ENCODE results near the gene RPTOR. TPM values are rescaled to one million over a fixed set of nuclear protein-coding genes. Genes with fewer than 3 reads are reported as not detected.

Gene RPTOR
- polyA plus RNA-seq, 1 of the 3 experiments (the other 2 are of a cell fraction): 14.9 TPM

DNA sequence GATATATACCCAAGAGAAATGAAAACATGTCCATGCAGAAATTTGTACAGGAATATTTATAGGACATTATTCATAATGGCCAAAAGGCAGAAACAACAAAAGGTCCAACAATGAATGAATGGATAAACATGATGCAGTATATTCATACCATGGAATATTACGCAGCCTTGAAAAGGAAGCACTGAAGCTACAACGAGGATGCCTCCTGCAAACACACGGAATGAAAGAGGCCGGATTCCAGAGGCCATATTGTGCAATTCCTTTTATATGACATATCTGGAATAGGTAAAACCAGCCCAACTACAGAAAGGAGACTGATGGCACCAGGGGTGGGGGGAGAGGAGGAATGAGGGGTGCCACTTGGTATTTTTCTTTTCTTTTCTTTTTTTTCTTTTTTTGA lies 432.5 kb downstream of the RPTOR start:
- no peak for DNase-seq
- Histone ChIP-seq H3K27me3 (ENCODE audit: insufficient read depth) (peaks cover 9% of the 10 kb centered on the region; the same call in 1 of the 2 replicates), H3K9ac (no peak overlapping the region), H3K9me3 (no peaks in the 10 kb centered on the region), H3K9me2 (no peaks in the 10 kb centered on the region), H3K4me3 (ENCODE audit: low read depth in 2 of 2, low read length in 1 of 2) (no peak overlapping the region), H3K4me1 (ENCODE audit: control insufficient read depth in 1 of 2, insufficient read depth in 2 of 2, low read depth in 1 of 2, low read length in 1 of 2) (no peaks in the 10 kb centered on the region; a peak in 1 of 4 replicates), H3K79me2 (ENCODE audit: insufficient read depth) (no peaks in the 10 kb centered on the region), H4K20me1 (ENCODE audit: insufficient read depth) (no peaks in the 10 kb centered on the region), H3F3A (replicated peaks; ENCODE audit: insufficient read depth) (no peaks in the 10 kb centered on the region), H3K36me3 (replicated peaks in 1 of 2; ENCODE audit: control insufficient read depth in 1 of 2, insufficient read depth in 2 of 2, low read length in 1 of 2) (no peaks in the 10 kb centered on the region), H2AFZ (ENCODE audit: low read depth) (no peak overlapping the region), H3K27ac (ENCODE audit: low read depth in 2 of 2, low read length in 1 of 2) (no peak overlapping the region), H3K4me2 (no peak overlapping the region)
- ChIA-PET CTCF (interaction anchor here (0.9 to 9.7 kb wide), 5 partner anchors 9 to 551 kb away, joined by 3 to 74 read pairs (median 7); no protein-coding TSS in a partner anchor), POLR2A (no interaction called here)
- WGBS (ENCODE audit: low lambda C conversion rate): 69% methylated on average over 4 of the region's 4 CpGs
- TF ChIP-seq, protein P1, sequence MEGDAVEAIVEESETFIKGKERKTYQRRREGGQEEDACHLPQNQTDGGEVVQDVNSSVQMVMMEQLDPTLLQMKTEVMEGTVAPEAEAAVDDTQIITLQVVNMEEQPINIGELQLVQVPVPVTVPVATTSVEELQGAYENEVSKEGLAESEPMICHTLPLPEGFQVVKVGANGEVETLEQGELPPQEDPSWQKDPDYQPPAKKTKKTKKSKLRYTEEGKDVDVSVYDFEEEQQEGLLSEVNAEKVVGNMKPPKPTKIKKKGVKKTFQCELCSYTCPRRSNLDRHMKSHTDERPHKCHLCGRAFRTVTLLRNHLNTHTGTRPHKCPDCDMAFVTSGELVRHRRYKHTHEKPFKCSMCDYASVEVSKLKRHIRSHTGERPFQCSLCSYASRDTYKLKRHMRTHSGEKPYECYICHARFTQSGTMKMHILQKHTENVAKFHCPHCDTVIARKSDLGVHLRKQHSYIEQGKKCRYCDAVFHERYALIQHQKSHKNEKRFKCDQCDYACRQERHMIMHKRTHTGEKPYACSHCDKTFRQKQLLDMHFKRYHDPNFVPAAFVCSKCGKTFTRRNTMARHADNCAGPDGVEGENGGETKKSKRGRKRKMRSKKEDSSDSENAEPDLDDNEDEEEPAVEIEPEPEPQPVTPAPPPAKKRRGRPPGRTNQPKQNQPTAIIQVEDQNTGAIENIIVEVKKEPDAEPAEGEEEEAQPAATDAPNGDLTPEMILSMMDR (IDR thresholded peaks at IDR 0.05): no peak
- TF ChIP-seq RCOR1 (IDR thresholded peaks at IDR 0.05; ENCODE audit: low read length) (no peak), MEF2A (IDR thresholded peaks at IDR 0.05; ENCODE audit: borderline replicate concordance, low read depth) (no peak), CHD2 (IDR thresholded peaks at IDR 0.05; ENCODE audit: low read length, partially characterized antibody) (no peak), FOXM1 (IDR thresholded peaks at IDR 0.05; ENCODE audit: low read depth) (no peak), RXRA (IDR thresholded peaks at IDR 0.05; ENCODE audit: borderline replicate concordance, low read depth) (no peak), EP300 (IDR thresholded peaks at IDR 0.05; ENCODE audit: borderline replicate concordance in 1 of 2, low read depth in 1 of 2, low read length in 1 of 2) (no peak), NRF1 (IDR thresholded peaks at IDR 0.05; ENCODE audit: low read depth, low read length) (no peak), JUND (IDR thresholded peaks at IDR 0.05) (no peak), NFIC (IDR thresholded peaks at IDR 0.05; ENCODE audit: borderline replicate concordance) (no peak), EZH2phosphoT487 (IDR thresholded peaks at IDR 0.05; ENCODE audit: borderline replicate concordance, low read depth) (no peak), SMC3 (IDR thresholded peaks at IDR 0.05; ENCODE audit: low read depth, low read length) (no peak), GATA2 (CRISPR knock-in tag; IDR thresholded peaks at IDR 0.05) (no peak)
- TF ChIP-seq, protein P2, sequence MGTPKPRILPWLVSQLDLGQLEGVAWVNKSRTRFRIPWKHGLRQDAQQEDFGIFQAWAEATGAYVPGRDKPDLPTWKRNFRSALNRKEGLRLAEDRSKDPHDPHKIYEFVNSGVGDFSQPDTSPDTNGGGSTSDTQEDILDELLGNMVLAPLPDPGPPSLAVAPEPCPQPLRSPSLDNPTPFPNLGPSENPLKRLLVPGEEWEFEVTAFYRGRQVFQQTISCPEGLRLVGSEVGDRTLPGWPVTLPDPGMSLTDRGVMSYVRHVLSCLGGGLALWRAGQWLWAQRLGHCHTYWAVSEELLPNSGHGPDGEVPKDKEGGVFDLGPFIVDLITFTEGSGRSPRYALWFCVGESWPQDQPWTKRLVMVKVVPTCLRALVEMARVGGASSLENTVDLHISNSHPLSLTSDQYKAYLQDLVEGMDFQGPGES (IDR thresholded peaks at IDR 0.05; ENCODE audit: low read depth, low read length): no peak
- TF ChIP-seq, protein P3, sequence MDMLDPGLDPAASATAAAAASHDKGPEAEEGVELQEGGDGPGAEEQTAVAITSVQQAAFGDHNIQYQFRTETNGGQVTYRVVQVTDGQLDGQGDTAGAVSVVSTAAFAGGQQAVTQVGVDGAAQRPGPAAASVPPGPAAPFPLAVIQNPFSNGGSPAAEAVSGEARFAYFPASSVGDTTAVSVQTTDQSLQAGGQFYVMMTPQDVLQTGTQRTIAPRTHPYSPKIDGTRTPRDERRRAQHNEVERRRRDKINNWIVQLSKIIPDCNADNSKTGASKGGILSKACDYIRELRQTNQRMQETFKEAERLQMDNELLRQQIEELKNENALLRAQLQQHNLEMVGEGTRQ (IDR thresholded peaks at IDR 0.05; ENCODE audit: borderline replicate concordance, low read depth, low read length): no peak
